Loucy (cell line): ENCODE data around the gene CDC34.

Experiments
- CTCF ChIP-seq: fragments of 200-600 bp; sonication (generic); conservative IDR thresholded peaks from 2 replicates; pipeline ENCODE4 v1.5.1; 2014; ENCODE audit warnings: mild to moderate bottlenecking, antibody characterized with exemption, low read length
- EZH2phosphoT487 ChIP-seq: fragments of 200-600 bp; IDR thresholded peaks from 2 replicates; pipeline ENCODE4 v1.6.1; 2018; ENCODE audit warnings: antibody characterized with exemption, mild to moderate bottlenecking, moderate library complexity, borderline replicate concordance

- TF ChIP-seq EZH2phosphoT487 (no peak), CTCF (no peak)
Observed at GRCh38 chr19:513368-514165, 18.0 kb upstream of the CDC34 start.
